DND-41 (cell line): Measurements from ENCODE around the gene ERICH2.

ENCODE experiments used
- CTCF ChIP-seq: IDR thresholded peaks from 2 replicates; pipeline ENCODE4 v1.5.1; 2012; ENCODE audit warnings: borderline replicate concordance, low read length, moderate library complexity, mild to moderate bottlenecking; ENCODE audit not compliant: poor library complexity, severe bottlenecking; ENCODE audit errors: extremely low read depth
- EZH2 ChIP-seq: IDR thresholded peaks from 3 replicates; pipeline ENCODE4 v1.6.1; 2012; ENCODE audit warnings: borderline replicate concordance, low read depth, mild to moderate bottlenecking, moderate library complexity, low read length, inconsistent platforms; ENCODE audit not compliant: severe bottlenecking

GRCh38 chr2:170827841-170828532 is 57.8 kb downstream of the ERICH2 start:
- TF ChIP-seq CTCF (no peak), EZH2 (no peak)
